Measurements from ENCODE around the gene DCTPP1.
"Not testable (repeated sequence)": the region's sequence is repeated elsewhere in the genome, so short reads cannot be mapped to it uniquely, and the experiment has no call there.

Gene DCTPP1

DNA sequence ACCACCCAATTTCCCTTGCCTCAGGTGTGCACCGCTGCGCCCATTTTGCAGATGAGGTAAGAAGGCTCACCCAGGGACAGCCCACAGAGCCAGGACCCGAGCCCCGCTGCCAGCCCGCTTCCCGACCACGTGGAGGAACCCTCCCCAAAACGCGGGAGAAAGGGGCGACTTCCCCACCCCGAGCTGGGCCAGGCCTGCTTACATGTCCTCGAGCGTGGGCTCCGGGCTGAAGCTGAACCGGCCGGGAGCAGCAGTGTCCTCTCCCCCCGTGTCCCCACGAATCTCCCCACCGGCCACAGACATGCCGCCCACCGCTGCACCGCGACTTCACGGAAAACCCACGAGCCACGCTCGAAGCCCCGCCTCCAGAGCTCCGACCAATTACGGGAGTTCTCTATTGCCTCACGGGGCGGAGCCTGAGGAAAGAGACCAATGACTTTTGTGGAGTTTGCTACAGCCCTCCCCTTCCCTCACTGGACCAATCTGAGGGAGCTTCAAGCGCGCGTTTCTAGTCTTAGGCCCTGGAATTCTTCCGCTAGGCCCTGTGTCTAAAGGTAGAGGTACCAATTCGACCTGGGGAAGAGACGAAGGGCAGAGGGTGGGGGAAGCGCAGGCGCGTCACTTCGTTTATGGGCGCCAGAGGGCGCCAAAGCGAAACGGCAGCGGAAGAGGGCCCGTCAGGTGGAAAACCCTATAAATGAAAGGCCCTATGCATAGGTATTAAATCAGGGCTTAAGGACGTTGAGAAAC lies at the start of gene DCTPP1:
DCTPP1 (minus strand) TSS at position 353 of the 750 bp plus-strand sequence; CDS start at position 303, 50 bp downstream.
- peak within 1 kb of the TSS; percentile 42 for H3K9ac ChIP-seq (ENCODE audit: low read depth, low read length)
- H3K4me3 ChIP-seq (ENCODE audit: low read depth, low read length), result peak within 1 kb of the TSS; percentile 90

GRCh38 chr16:30478766-30479478 lies 49.1 kb upstream of the DCTPP1 start:
- no peaks in the 10 kb centered on the region for H3K4me1 ChIP-seq (ENCODE audit: control insufficient read depth, insufficient read depth, low read length)
- no peaks in the 10 kb centered on the region for H3K9me3 ChIP-seq (ENCODE audit: control insufficient read depth, insufficient read depth, low read length)
- peaks cover 7% of the 10 kb centered on the region for H3K27me3 ChIP-seq (ENCODE audit: control insufficient read depth, insufficient read depth, low read length)
- H3K9ac ChIP-seq (ENCODE audit: low read depth, low read length), result no peak overlapping the region
- no peaks in the 10 kb centered on the region for H3K36me3 ChIP-seq (ENCODE audit: control insufficient read depth, insufficient read depth, low read length)
- H3K4me3 ChIP-seq (ENCODE audit: low read depth, low read length), result no peak overlapping the region

More for the DNA sequence above, at the start of gene DCTPP1:
- Histone ChIP-seq H3K9me3 (ENCODE audit: control insufficient read depth, insufficient read depth, low read length) (no peaks in the 10 kb centered on the region), H3K4me1 (ENCODE audit: control insufficient read depth, insufficient read depth, low read length) (no peaks in the 10 kb centered on the region), H3K27me3 (ENCODE audit: control insufficient read depth, insufficient read depth, low read length) (no peaks in the 10 kb centered on the region), H3K36me3 (ENCODE audit: control insufficient read depth, insufficient read depth, low read length) (peaks cover 16% of the 10 kb centered on the region)

DNA sequence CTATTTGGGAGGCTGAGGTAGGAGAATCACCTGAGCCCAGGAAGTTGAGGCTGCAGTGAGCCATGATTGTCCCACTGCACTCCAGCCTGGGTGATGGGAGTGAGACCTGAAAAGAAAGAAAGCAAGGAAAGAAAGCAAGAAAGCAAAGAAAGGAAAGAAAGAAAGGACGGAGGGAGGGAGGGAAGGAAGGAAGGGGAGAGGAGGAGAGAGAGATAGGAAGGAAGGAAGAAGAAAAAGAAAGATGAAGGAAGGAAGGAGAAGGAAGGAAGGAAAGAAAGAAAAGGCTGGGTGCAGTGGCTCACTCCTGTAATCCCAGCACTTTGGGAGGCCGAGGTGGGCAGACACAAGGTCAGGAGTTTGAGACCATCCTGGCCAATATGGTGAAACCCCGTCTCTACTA lies 47.9 kb upstream of the DCTPP1 start:
- H3K9ac ChIP-seq (ENCODE audit: low read depth, low read length); H3K36me3 ChIP-seq (ENCODE audit: control insufficient read depth, insufficient read depth, low read length); H3K4me1 ChIP-seq (ENCODE audit: control insufficient read depth, insufficient read depth, low read length); H3K9me3 ChIP-seq (ENCODE audit: control insufficient read depth, insufficient read depth, low read length); H3K27me3 ChIP-seq (ENCODE audit: control insufficient read depth, insufficient read depth, low read length); H3K4me3 ChIP-seq (ENCODE audit: low read depth, low read length): not testable (repeated sequence)

DNA sequence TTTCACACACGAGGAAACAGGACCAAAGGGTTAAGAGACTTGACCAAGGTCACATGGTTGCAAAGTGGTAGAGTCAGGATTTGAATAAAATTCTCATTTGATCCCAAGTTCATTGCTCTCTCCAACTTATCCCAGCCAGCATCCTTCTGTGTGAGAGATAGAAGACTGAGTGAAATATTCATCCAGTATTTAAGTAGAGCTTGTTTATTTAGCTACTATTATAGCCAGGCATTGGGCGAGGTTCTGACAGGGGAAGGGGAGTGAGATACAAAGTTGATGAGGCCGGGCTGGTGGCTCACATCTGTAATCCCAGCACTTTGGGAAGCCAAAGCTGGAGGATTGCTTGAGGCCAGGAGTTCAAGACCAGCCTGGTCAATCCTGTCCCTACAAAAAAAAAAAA lies 47.2 kb upstream of the DCTPP1 start:
- Histone ChIP-seq H3K27me3 (ENCODE audit: control insufficient read depth, insufficient read depth, low read length) (peaks cover 7% of the 10 kb centered on the region), H3K9me3 (ENCODE audit: control insufficient read depth, insufficient read depth, low read length) (no peaks in the 10 kb centered on the region), H3K36me3 (ENCODE audit: control insufficient read depth, insufficient read depth, low read length) (no peaks in the 10 kb centered on the region), H3K4me3 (ENCODE audit: low read depth, low read length) (no peak overlapping the region), H3K9ac (ENCODE audit: low read depth, low read length) (no peak overlapping the region), H3K4me1 (ENCODE audit: control insufficient read depth, insufficient read depth, low read length) (no peaks in the 10 kb centered on the region)

- H3K9ac ChIP-seq (ENCODE audit: low read depth, low read length), result no peak overlapping the region
- no peak overlapping the region for H3K4me3 ChIP-seq (ENCODE audit: low read depth, low read length)
- no peaks in the 10 kb centered on the region for H3K9me3 ChIP-seq (ENCODE audit: control insufficient read depth, insufficient read depth, low read length)
- peaks cover 7% of the 10 kb centered on the region for H3K27me3 ChIP-seq (ENCODE audit: control insufficient read depth, insufficient read depth, low read length)
- H3K4me1 ChIP-seq (ENCODE audit: control insufficient read depth, insufficient read depth, low read length), result no peaks in the 10 kb centered on the region
- H3K36me3 ChIP-seq (ENCODE audit: control insufficient read depth, insufficient read depth, low read length), result no peaks in the 10 kb centered on the region
Measured at GRCh38 chr16:30474684-30475083, 44.9 kb upstream of the DCTPP1 start.

DNA sequence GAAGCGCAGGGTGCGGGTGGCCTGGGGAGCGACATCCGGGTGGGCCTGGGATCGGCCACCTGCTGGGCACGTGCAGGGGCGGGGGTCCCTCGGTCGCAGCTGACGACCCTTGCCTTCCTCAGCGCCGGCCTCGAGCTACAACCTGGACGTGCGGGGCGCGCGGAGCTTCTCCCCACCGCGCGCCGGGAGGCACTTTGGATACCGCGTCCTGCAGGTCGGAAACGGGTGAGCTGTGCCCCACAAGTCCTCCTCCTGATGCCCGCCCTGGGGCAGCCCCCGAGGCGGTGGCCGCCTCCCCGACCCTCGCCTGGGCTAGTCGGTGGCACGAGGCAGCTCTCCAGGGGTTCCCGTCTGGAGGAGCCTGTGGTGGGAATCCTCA lies 44.2 kb upstream of the DCTPP1 start:
- Histone ChIP-seq H3K4me3 (ENCODE audit: low read depth, low read length) (no peak overlapping the region), H3K36me3 (ENCODE audit: control insufficient read depth, insufficient read depth, low read length) (no peaks in the 10 kb centered on the region), H3K27me3 (ENCODE audit: control insufficient read depth, insufficient read depth, low read length) (peaks cover 7% of the 10 kb centered on the region), H3K9ac (ENCODE audit: low read depth, low read length) (no peak overlapping the region), H3K4me1 (ENCODE audit: control insufficient read depth, insufficient read depth, low read length) (no peaks in the 10 kb centered on the region), H3K9me3 (ENCODE audit: control insufficient read depth, insufficient read depth, low read length) (no peaks in the 10 kb centered on the region)

DNA sequence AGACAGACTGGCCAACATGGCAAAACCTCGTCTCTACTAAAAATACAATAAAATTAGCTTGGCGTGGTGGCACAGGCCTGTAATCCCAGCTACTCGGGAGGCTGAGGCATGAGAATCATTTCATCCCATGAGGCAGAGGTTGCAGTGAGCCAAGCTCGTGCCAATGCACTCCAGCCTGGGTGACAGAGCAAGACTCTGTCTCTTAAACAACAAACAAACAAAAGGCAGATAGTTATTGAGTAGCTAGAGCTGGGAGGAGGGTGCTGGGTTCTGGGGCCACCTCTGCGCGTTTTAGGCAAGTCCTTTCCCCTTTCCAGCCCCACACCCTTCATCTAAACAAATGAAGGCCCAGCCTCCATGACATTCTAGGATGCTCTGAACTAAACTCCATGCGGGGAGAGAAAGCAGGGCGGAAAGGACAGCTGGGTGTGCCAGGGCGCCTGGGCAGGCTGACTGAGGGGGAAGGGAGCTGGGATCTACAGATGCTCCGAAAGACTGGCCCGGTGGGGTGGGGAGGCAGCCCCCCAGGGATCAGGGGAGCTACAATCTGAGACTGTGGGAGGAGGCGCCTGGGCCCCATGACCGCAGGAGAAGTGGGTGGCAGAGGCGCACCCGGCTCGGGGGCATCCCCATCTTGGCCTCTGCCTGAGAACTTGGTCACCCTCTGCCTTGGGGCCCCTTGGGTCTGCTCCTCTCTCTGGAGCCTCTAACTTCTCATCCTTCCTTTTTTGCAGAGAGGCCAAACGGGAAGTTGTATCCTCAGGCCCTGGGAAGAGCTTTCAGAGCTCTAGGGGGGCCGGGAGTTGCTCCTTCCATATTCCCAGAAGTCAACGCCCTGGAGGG lies 43.6 kb upstream of the DCTPP1 start:
- Histone ChIP-seq H3K4me1 (ENCODE audit: control insufficient read depth, insufficient read depth, low read length) (no peaks in the 10 kb centered on the region), H3K27me3 (ENCODE audit: control insufficient read depth, insufficient read depth, low read length) (peaks cover 7% of the 10 kb centered on the region), H3K9me3 (ENCODE audit: control insufficient read depth, insufficient read depth, low read length) (no peaks in the 10 kb centered on the region), H3K4me3 (ENCODE audit: low read depth, low read length) (no peak overlapping the region), H3K36me3 (ENCODE audit: control insufficient read depth, insufficient read depth, low read length) (no peaks in the 10 kb centered on the region), H3K9ac (ENCODE audit: low read depth, low read length) (no peak overlapping the region)

DNA sequence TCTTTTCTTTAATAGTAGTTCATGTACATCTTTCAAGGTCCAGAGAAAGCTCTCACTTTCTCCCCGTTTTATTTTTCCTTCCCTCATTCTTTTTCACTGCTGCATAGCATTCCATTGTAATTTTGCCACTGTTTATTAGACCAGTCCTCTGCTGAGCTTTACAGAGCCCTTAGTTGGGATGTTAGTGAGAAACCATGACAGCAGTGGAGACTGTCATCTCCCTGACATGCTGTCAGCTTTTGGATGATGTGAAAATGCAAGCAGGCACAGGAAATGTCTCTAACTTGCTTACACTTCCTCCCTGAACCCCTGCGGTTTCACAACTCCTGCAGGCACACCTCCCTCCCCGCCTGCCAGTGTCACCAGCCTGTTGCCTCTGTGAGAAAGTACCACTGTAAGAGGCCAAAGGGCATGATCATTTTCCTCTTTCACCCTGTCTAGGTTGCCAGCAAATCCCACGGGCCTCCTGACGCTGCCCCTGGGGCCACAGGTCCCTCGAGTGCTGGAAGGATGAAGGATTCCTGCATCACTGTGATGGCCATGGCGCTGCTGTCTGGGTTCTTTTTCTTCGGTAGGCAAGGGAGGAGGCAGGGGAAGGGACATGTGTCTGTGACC lies 42.6 kb upstream of the DCTPP1 start, which contains the start of gene ITGAL:
ITGAL (plus strand) TSS at position 415 of the 615 bp plus-strand sequence; CDS start at position 511, 96 bp downstream.
- H3K4me1 ChIP-seq (ENCODE audit: control insufficient read depth, insufficient read depth, low read length), result no peaks in the 10 kb centered on the region
- H3K4me3 ChIP-seq (ENCODE audit: low read depth, low read length), result no peak within 1 kb of the TSS
- H3K9me3 ChIP-seq (ENCODE audit: control insufficient read depth, insufficient read depth, low read length), result no peaks in the 10 kb centered on the region
- H3K27me3 ChIP-seq (ENCODE audit: control insufficient read depth, insufficient read depth, low read length), result peaks cover 7% of the 10 kb centered on the region
- H3K36me3 ChIP-seq (ENCODE audit: control insufficient read depth, insufficient read depth, low read length), result no peaks in the 10 kb centered on the region
- no peak within 1 kb of the TSS for H3K9ac ChIP-seq (ENCODE audit: low read depth, low read length)

GRCh38 chr16:30470632-30470995 lies 40.8 kb upstream of the DCTPP1 start:
- Histone ChIP-seq H3K36me3 (ENCODE audit: control insufficient read depth, insufficient read depth, low read length) (no peaks in the 10 kb centered on the region), H3K4me3 (ENCODE audit: low read depth, low read length) (no peak overlapping the region), H3K9ac (ENCODE audit: low read depth, low read length) (no peak overlapping the region), H3K4me1 (ENCODE audit: control insufficient read depth, insufficient read depth, low read length) (no peaks in the 10 kb centered on the region), H3K27me3 (ENCODE audit: control insufficient read depth, insufficient read depth, low read length) (peaks cover 7% of the 10 kb centered on the region), H3K9me3 (ENCODE audit: control insufficient read depth, insufficient read depth, low read length) (no peaks in the 10 kb centered on the region)

- Histone ChIP-seq H3K4me3 (ENCODE audit: low read depth, low read length) (no peak overlapping the region), H3K27me3 (ENCODE audit: control insufficient read depth, insufficient read depth, low read length) (peaks cover 6% of the 10 kb centered on the region), H3K4me1 (ENCODE audit: control insufficient read depth, insufficient read depth, low read length) (no peaks in the 10 kb centered on the region), H3K9me3 (ENCODE audit: control insufficient read depth, insufficient read depth, low read length) (no peaks in the 10 kb centered on the region), H3K9ac (ENCODE audit: low read depth, low read length) (no peak overlapping the region), H3K36me3 (ENCODE audit: control insufficient read depth, insufficient read depth, low read length) (no peaks in the 10 kb centered on the region)
Measured at GRCh38 chr16:30470170-30470512, 40.3 kb upstream of the DCTPP1 start.

- no peaks in the 10 kb centered on the region for H3K27me3 ChIP-seq (ENCODE audit: control insufficient read depth, insufficient read depth, low read length)
- H3K4me3 ChIP-seq (ENCODE audit: low read depth, low read length), result no peak overlapping the region
- H3K36me3 ChIP-seq (ENCODE audit: control insufficient read depth, insufficient read depth, low read length), result no peaks in the 10 kb centered on the region
- no peak overlapping the region for H3K9ac ChIP-seq (ENCODE audit: low read depth, low read length)
- H3K9me3 ChIP-seq (ENCODE audit: control insufficient read depth, insufficient read depth, low read length), result no peaks in the 10 kb centered on the region
- H3K4me1 ChIP-seq (ENCODE audit: control insufficient read depth, insufficient read depth, low read length), result no peaks in the 10 kb centered on the region
Measured at GRCh38 chr16:30464078-30464477, 34.2 kb upstream of the DCTPP1 start.

All from iPS-15b (cell line).